ENCODE measurements around the gene ANXA3.

GRCh38 chr4:78544678-78545077 is 6.9 kb upstream of the ANXA3 start:
- no peak for TF ChIP-seq POLR2AphosphoS5 (IDR thresholded peaks at IDR 0.05)
- TF ChIP-seq CTCF (IDR thresholded peaks at IDR 0.05): no peak
- no peak for TF ChIP-seq POLR2A (IDR thresholded peaks at IDR 0.05)
- TF ChIP-seq EP300 (IDR thresholded peaks at IDR 0.05; ENCODE audit: low read depth): no peak

Measured in transverse colon (tissue), 4 donors.